HG03469 (cell line): ENCODE results near the gene CALR.
"Not testable (repeated sequence)": the region's sequence is repeated elsewhere in the genome, so short reads cannot be mapped to it uniquely, and the experiment has no call there.

ENCODE experiments used
- ATAC-seq: cut with Tn5 transposase; IDR thresholded peaks from one replicate; pipeline ENCODE4 v1.9.1; 2021; ENCODE audit warnings: mild to moderate bottlenecking, moderate library complexity, moderate number of reproducible peaks; ENCODE audit not compliant: unreplicated experiment

The CALR gene

DNA sequence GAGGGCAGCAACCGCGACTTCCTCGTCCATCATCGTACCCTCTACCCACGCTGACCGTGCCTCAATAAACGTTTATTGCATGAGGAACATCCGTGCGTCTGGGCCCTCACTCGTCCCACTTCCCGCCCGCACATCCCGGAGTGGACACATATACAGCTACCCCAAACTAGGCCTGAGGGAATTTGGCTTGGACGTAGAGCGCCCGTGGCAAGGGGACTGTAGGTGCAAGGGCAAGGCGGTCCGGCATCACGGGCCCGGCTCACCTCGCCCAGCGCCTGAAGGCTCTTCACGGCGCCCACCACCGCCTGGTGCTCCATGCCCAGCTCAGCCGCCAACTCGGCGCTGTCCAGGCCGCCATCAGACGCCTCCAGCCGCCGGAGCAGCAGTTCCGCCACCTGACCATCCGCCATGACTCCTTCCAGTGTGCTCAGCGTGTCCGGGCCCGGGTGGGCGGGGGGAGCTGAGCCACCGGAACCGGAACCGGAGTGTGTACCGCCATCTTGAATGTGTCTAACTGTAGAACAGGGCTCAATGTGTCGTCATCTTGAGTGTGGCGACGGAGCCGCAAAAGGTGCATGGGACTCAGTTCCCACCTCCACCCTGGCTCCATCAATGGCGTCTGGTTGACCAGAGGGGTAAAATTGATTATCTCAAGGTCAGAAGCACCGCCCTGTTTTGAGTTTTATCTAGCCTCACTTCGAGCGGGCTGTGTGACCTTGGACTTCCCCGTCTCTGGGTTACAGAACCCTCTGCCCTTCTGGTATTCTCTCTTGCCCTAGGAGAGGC is 4.9 kb upstream of the CALR start, which contains the start of gene FARSA:
TSS of gene FARSA (minus strand) at position 425 of the 786 bp plus-strand sequence. CDS start at position 410, 15 bp downstream.
- ATAC-seq, result peak; percentile 32

DNA sequence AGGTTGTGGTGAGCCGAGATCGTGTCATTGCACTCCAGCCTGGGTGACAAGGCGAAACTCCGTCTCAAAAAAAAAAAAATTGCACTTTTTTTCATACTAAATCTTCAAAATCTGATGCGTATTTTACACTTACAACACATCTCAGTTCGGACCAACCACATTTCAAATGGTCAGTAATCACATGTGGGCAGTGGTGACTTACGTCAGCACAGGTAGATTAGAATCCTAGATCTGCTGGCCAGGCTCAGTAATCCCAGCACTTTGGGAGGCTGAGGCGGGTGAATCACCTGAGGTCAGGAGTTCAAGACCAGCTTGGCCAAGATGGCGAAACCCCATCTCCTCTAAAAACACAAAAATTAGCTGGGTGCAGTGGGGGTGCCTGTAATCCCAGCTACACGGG is 3.3 kb upstream of the CALR start:
- ATAC-seq, result no peak

DNA sequence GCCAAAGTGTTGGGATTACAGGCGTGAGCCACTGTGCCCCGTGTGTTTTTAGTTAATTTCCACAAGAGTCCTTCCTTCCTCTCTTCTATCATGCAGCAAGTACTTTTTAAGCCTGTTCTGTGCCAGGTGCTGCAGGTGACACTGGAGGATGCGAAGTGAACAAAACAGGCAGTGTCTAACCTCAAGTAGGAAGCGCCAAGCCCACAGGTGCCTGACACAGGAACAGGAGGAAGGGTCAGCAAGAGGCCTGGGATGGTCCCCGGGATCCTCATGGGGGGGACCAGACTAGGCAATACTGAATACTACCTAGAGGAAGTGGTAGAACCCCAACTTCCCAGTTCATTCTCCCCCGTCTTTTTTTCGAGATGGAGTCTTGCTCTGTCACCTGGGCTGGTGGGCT is 1.8 kb upstream of the CALR start:
- no peak for ATAC-seq

DNA sequence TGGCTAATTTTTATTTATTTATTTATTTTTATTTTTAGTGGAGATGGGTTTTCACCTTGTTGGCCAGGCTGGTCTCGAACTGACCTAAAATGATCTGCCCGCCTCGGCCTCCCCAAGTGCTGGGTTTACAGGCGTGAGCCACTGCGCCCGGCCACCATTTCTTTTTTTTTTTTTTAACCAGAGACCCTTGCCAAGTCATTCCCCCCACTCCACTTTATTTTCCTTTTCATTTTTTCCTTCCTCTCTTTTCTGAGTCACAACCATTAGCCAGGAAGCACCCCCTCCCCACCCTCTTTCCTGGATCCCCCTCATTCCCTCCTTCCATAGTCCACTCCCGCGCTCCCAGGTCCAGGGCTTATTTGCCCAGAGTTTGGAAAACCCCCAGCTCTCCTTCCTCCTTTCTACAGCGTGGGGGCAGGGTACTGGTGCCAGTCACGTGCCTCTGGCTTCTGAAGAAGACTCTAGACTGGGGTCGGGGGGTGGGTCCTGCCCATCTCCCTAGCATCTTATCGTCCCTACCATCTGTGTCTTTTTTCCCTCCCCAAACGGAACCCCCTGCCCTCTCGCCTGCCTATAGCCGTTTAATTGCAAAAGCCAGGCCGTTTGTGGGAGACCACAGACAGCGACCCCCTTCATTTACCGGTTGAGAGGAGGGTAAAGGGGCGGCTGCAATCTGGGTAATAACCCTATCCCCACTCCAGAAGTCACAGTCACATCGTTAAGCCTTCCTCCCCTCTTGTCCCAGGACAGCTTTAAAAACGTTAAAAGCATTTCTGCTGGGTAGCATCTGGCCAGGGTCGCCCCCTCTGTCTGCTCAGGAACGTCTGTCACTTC is 1.1 kb upstream of the CALR start:
- ATAC-seq, result no peak

DNA sequence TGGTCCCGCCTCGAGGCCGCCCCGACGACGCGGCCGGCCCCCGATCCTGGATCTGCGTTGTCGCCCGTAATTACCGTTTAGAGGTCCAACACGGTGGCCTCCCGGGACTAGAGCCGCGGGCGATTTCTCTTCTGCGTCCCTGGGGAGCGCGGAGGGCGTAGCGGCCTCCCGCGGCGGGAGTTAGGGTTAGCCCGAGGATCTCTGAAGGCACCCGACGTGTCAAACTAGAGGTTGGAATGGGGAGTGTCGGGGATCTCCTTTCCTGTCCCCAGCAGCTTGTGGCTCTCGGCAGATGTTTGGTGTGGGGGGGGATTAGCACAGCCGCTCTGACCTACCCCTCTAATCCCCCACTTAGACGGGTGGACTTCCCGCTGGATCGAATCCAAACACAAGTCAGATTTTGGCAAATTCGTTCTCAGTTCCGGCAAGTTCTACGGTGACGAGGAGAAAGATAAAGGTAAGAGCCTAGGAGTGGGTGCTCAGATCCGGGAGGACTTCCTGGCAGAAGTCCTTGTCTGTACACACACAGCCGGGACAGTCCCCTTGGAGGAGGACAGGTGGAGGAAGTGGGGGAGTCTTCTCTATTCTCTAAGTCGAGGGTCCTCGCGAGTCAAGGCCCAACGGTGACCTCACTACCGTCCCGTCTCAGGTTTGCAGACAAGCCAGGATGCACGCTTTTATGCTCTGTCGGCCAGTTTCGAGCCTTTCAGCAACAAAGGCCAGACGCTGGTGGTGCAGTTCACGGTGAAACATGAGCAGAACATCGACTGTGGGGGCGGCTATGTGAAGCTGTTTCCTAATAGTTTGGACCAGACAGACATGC is 581 bp downstream of the CALR start:
- ATAC-seq, result no peak

DNA sequence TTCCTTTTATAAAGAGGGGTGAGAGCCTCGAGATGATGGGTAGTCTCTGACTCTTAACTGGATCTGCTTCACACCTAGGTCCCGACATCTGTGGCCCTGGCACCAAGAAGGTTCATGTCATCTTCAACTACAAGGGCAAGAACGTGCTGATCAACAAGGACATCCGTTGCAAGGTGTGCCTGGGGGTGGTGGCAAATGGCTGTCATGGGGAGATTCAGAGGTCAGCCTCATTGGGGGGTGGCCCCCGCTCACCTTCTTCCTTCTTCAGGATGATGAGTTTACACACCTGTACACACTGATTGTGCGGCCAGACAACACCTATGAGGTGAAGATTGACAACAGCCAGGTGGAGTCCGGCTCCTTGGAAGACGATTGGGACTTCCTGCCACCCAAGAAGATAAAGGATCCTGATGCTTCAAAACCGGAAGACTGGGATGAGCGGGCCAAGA is 1.6 kb downstream of the CALR start:
- no peak for ATAC-seq

DNA sequence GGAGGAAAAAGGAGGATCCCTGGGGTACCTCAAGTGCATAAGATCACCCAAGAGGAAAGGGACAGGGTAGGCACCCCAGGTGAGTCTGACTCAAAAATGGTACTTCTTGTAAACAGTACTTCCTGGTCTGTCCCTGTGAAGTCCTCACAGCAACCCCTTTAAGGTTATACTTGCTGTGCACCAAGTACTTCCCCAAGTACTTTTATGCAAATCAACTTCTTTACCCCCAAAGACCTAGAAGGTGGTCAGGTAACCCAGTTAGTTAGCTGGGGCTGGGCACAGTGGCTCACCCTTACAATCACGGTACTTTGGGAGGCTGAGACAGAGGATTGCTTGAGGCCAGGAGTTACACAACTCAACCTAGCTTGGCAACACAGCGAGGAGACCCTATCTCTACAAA is 2.5 kb downstream of the CALR start:
- ATAC-seq, result no peak

DNA sequence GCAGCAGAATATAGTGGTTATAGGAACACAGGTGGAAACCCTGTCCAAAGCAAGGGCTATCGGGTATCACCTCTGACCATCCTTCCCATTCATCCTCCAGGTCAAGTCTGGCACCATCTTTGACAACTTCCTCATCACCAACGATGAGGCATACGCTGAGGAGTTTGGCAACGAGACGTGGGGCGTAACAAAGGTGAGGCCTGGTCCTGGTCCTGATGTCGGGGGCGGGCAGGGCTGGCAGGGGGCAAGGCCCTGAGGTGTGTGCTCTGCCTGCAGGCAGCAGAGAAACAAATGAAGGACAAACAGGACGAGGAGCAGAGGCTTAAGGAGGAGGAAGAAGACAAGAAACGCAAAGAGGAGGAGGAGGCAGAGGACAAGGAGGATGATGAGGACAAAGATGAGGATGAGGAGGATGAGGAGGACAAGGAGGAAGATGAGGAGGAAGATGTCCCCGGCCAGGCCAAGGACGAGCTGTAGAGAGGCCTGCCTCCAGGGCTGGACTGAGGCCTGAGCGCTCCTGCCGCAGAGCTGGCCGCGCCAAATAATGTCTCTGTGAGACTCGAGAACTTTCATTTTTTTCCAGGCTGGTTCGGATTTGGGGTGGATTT is 5.1 kb downstream of the CALR start:
- ATAC-seq, result no peak

DNA sequence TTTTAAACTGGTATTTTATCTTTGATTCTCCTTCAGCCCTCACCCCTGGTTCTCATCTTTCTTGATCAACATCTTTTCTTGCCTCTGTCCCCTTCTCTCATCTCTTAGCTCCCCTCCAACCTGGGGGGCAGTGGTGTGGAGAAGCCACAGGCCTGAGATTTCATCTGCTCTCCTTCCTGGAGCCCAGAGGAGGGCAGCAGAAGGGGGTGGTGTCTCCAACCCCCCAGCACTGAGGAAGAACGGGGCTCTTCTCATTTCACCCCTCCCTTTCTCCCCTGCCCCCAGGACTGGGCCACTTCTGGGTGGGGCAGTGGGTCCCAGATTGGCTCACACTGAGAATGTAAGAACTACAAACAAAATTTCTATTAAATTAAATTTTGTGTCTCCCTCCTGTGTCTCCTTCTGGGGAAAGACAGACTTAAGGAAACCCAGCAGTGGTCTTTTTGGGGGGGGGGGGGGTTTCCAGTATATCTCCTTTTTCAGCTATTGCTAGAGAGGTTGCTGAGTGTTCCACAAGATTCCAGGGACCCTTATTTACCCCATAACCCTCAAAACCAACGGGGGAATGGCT is 5.8 kb downstream of the CALR start:
- ATAC-seq, result no peak

DNA sequence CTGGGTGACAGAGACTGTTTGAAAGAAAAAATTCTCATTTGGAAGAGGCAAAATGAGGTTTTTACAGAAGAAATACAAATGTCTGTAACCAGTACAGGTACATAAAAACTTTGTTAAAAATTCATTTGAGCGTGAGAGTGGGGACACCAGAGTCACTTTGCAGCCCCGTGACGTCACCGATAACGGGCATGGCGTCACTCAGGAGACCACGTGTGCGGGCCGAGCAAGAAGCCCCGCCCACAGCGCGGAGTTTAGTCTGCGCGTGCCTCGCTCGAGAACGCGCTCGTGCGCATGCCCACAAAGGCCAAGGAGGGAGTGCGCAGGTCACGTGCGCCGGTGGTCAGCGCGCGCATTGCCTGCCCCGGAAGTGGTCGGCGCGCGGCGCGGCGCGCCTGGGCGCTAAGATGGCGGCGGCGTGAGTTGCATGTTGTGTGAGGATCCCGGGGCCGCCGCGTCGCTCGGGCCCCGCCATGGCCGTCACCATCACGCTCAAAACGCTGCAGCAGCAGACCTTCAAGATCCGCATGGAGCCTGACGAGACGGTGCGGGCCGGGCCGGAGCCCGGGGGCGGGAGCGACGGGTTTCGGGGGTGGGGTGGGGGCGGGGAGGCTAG is 7.2 kb downstream of the CALR start, which contains the start of gene RAD23A:
TSS of gene RAD23A (plus strand) at position 384 of the 613 bp plus-strand sequence. CDS start at position 471, 87 bp downstream.
- ATAC-seq, result peak; percentile 57

DNA sequence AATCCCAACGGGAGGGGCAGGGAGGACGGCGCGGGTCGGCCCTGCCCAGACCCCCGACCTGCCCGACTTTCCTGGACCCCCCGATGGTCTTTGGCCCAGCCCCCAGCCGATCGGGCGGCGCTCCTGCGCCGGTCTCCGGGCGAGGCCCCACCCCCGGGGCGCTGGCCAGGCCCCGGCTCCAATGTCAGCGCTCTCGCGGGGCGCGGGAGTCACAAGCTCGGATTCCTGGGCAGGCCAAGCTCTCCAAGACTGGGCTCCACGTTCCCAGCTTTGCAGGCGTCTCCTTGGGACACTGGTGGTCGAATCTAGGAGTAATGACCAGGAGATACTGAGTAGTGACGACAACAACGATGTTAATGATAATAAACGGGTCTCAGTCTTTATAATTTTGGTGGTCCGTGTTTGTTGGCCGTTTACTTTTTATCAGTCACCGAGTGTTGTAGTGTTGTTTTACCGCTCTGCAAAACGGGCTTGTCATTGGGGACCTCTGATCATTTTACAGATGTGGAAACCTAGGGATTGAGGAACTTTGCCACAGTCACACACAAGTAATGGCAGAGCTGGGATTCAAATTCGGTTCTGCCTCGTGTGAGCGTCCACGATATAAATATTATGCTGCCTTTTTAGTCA is 7.8 kb downstream of the CALR start:
- ATAC-seq, result no peak

DNA sequence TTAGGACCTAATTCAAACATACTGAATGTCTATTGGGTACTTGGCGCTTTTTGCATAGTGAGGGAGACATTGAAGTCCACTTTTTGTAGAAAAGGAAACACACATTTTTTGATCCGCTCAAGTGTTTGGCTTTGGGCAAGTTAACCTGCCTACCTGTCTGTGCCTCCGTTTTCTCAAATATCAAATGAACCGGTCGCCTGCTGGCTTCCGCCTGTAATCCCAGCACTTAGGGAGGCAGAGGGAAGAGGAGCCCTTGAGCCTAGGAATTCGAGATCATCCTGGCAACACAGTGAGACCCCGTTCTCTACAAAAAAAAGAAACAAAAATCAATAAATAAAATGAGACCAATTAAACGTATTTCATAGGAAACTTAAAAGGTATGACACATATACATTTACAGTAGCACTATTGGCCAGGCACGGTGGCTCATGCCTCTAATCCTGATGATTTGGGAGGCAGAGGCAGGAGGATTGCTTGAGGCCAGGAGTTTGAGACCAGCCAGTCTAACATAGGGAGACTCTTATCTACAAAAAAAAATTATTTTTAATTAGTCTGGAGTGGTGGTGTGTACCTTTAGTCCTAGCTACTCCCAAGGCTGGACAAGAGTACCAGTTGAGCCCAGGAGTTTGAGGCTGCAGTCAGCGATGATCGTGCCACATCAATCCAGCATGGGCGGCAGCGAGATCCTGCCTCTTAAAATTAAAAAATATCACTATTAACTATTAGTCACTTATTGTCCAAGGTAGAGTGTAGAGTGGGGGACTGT is 8.5 kb downstream of the CALR start:
- no peak for ATAC-seq

DNA sequence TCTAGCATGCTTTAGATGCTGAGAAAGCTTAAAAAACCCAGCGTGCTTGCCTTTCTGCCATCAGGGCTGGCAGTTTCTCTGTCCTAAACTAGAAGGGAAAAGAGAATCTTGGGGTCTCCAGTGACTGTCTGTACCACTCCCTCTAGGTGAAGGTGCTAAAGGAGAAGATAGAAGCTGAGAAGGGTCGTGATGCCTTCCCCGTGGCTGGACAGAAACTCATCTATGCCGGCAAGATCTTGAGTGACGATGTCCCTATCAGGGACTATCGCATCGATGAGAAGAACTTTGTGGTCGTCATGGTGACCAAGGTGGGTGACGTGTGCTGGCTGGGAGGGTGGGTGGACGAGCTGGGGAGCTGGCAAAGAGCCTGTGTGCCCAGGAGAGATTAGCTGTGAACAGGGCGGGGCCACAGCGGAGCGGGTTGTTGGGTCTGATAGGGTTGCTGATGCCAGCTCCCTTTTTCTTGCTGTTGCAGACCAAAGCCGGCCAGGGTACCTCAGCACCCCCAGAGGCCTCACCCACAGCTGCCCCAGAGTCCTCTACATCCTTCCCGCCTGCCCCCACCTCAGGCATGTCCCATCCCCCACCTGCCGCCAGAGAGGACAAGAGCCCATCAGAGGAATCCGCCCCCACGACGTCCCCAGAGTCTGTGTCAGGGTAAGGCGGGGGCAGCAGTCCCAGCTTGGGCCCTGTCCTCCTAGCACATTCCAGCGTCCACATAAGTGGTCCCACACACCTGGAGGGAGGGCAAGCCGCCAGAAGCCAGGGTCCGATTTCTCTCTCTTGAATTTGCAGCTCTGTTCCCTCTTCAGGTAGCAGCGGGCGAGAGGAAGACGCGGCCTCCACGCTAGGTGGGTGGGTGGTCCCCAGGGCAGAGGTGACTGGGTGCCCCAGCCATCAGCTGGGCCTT is 9.5 kb downstream of the CALR start:
- ATAC-seq, result no peak

DNA sequence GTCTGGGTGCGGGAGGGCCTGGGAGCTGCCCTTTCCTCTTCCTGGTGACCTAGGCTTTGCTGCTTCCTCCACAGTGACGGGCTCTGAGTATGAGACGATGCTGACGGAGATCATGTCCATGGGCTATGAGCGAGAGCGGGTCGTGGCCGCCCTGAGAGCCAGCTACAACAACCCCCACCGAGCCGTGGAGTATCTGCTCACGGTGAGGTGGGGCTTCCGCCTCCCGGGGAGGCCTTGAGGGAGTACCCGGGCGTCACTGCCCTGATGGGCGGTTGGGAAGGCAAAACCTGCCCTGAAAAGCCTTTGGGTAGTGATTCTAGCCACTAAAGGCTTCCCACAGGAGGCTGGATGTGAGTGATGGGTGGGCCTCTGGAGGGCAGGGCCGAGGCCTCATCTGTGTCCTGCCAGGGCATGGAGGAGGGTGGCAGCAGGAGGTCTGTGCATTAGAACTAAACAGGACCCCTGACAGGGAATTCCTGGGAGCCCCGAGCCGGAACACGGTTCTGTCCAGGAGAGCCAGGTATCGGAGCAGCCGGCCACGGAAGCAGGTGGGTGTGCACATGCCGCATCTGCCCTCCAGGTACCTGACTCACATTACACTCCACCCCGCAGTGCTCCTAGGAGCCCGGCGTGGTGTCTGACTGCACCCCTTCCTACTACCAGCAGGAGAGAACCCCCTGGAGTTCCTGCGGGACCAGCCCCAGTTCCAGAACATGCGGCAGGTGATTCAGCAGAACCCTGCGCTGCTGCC is 10.4 kb downstream of the CALR start:
- ATAC-seq, result no peak

DNA sequence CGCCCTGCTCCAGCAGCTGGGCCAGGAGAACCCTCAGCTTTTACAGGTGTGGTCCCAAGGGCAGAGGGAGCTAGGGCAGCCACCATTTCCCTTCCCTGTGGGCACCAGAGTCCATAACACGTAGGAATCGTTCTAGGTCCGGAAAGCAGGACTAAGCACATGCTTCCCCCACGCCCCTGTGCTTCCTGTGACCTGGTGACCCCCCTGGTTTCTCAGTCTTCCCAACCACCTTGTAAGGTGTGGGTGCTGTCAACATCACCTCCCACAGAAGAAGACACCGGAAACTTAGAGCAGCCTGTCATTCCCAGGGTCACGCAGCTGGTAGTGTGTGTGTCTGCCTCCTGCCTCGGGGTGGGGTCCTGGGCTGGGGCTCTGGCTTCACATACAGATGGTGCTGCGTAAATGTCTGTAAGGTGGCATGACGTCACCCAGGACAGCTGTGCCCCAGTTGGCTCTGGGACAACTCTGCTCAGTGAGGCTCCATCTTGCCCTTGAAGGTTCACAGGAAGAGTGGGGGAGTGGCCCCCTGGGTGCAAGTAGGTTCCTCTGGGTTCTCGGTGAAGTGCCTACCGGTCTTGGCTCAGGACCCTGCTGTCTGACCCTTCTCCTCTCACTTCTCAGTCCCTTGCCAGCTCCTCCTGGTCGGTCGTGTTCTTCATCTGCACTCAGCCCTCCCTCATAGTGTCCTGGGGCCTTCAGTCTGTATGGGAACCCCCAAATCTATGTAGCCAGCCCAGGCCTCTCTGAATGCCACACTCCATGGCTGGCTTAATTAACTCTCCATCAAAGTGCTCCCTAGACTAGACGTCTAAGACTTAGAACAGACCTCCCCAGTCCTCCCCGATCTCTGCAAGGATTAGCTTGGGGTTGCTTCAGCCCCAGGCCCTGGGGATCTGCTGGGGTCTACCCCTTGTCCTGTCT is 11.2 kb downstream of the CALR start:
- ATAC-seq, result no peak

DNA sequence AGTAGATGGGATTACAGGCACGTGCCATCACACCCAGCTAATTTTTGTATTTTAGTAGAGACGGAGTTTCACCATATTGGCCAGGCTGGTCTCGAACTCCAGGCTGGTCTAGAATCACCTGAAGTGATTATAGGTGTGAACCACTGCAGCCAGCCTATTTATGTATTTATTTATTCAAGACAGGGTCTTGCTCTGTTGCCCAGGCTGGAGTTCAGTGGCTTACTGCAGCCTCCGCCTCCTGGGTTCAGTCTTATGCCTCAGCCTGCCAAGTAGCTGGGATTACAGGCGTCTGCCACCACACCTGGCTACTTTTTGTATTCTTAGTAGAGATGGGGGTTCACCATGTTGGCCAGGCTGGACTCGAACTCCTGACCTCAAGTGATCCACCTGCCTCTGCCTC is 13.6 kb downstream of the CALR start:
- ATAC-seq, result not testable (repeated sequence)
